AG09319 (cell line): ENCODE results near the gene MSS51.

ENCODE experiments used
- DNase-seq: peaks from one replicate; pipeline ENCODE4 v3.0.0-alpha.2; 2010; ENCODE audit warnings: low read depth; ENCODE audit errors: extremely low read depth
- CTCF ChIP-seq: IDR thresholded peaks from 2 replicates; pipeline ENCODE4 v1.5.1; 2011; ENCODE audit warnings: low read depth, mild to moderate bottlenecking, inconsistent platforms, low read length, moderate library complexity

MSS51 gene

DNA sequence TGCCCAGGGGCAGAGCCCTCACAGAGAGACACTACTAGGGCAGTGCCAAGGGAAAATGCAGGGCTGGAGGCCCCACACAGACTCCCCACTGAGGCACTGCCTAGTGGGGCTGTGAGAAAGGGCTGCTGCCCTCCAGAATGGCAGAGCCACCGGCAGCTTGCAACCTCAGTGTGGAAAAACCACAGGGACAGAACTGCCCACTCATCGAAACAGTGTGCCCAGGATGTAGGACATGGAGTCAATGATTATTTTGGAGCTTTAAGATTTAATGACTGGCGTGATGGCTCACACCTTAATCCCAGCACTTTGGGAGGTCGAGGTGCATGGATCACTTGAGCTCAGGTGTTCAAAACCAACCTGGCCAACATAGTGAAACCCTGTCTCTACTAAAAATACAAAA is 27.5 kb upstream of the MSS51 start:
- no peak for DNase-seq
- no peak for TF ChIP-seq CTCF

- no peak for DNase-seq
- no peak for TF ChIP-seq CTCF
These were observed 26.4 kb upstream of the MSS51 start for GRCh38 chr10:73459683-73460314.

GRCh38 chr10:73456187-73456890 is 23.0 kb upstream of the MSS51 start:
- no peak for TF ChIP-seq CTCF
- DNase-seq: no peak

- no peak for DNase-seq
- TF ChIP-seq CTCF: no peak
These were observed 15.8 kb upstream of the MSS51 start for GRCh38 chr10:73449113-73449512.

- no peak for DNase-seq
- no peak for TF ChIP-seq CTCF
These were observed 15.0 kb upstream of the MSS51 start for GRCh38 chr10:73448384-73448783.

DNA sequence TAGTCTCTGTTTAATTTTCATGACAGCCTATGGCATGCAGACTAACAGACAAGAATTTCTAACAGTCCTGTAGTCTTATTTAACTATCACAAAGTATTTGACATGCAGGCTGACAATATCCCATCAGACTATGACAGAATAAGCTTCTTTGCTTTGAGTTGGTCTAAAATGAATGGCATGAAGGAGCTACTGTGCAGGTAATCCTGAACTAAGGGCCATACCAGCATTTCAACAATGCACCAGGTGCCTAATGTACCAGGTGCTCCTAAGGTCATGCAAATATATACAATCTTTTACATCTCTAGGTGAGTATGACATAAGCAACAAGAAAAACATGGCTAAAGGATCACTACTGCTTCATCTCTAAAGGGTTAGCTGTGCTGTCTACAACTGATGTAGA is 13.6 kb upstream of the MSS51 start:
- no peak for TF ChIP-seq CTCF

DNA sequence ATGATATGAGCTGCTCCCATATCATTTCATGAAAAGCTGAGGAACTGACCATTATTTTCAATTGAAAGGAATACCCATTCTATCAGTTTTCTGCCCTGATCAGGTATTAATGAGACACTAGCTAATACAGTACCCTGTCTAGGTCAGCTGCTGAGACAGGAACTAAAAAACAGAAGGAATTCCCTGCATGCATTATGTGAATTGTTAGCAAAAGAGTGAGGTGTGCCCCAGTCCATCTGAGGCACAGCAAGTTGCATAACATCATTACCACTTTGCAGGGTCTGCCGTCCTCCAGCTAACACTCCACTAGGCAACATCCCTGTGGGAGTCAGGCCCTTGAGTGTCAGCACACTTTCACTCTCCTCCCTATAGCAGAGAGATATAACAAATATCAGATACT is 11.1 kb upstream of the MSS51 start:
- DNase-seq: no peak
- TF ChIP-seq CTCF: no peak

More for the DNA sequence above, 13.6 kb upstream of the MSS51 start:
- no peak for DNase-seq
